DLD1 (cell line): ENCODE results near the gene SMAD1.

ENCODE experiments used
- in situ Hi-C: cut with HindIII; loops from 2 replicates; pipeline ENCODE4 v1.10.0; 2017; ENCODE audit warnings: low sequenced_read_pairs

The SMAD1 gene

DNA sequence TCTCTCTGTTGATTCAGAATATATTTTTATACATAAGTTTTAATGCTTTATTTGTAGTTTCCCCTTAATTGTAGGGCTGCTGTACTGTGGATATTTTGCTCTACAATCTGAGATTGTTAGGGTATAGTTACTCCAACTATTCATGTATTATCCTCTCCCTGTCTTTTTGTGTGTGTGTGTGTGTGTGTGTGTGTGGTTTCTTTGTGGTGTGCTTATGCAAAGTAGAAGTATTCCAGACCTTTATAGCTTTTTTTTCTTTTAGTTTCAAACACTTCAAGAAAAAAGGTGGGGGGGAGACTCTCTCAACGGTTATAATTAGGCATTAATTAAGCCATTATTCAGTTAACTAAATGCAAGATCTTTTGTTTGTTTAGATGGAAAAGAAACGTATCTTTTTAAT is 6.7 kb downstream of the SMAD1 start:
- in situ Hi-C loops = no loop called here

DNA sequence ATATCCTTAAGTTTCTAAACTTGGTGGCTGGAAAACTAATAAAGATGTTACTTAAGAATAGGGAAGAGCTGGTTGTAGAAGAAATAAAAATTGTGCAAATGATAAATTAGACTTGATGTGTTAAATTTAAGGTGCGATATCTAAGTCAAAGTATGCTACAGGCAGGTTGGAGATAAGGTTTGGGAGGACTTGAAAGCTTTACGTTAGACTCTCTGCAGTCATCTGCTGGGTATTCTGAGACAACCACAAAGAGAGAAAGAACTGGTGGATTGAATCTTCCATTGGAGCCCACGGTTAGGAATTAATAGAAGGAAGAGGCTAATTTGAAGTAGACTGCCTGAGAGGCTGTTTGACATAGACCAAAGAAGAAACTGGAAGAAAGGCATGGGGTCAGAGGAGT is 7.9 kb downstream of the SMAD1 start:
- in situ Hi-C loops = no loop called here

DNA sequence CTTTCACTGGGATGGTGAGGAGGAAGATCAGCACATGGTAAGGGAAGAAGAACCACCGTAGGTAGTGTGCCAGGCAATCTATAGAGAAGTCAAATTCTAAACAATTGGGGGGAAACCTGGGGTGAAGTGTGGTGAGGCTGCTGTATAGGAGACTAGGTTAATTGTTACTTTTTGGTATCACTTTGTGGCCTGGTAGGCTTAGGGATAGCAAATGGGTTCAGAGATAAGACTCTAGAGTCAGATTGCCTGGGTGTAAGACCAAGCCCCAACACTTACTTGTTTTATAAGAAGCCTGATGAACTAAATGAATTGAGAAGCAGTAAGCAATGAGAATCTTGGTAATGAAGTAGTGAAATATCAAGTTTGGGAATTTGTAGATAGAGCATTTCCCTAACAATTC is 8.7 kb downstream of the SMAD1 start:
- in situ Hi-C loops = no loop called here

DNA sequence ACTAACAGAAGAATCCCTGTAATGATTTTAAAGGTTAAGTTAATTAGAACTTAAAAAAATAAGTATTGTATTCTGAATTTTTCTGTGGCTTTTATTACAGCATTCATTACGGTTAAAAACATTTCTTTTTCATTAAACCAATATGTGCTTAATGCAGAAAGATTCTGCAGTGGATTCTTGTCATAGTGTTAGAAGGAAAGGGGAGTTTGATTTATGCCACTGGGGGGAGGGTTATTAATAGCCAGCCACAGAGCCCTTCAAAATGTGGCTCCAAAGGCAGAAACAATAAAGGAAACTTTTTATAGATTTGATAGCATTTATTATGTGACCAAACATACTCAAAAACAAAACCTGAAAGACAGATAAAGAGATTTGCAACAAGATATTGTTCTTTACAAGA is 9.1 kb downstream of the SMAD1 start:
- in situ Hi-C loops = no loop called here

DNA sequence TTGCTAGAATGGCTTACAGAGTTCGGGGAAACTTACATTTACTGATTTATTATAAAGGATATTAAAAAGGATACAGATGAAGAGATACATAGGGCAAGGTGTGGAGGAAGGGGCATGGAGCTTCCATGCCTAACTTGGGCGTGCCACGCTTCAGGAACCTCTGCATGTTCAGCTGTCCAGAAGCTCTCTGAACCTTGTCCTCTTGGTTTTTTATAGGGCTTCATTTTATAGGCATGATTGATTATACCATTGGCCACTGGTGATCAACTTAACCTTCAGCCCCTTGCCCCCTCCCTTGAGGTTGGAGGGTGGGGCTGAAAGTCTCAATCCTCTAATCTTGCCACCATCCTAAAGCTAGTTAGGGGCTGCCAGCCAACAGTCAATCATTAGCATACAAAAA is 10.7 kb downstream of the SMAD1 start:
- in situ Hi-C loops = no loop called here

DNA sequence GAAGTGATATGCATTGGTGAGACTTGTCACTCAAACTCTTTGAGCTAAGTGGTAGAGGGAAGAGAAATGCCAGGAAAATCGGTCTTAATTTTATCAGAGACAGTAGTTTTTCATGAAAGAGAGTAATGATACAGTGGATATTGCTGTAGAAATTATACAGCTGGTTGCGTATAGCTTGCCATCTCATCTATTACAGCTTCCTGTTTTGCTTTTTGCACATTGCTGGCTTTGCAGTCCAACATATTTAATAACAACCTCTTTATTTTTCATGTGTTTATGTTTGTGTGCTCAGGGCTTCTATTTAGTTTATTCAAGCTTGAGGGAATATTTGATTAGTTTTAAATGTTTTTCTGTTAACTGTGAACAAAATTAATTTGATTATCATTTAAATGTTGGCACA is 11.5 kb downstream of the SMAD1 start:
- in situ Hi-C loops = no loop called here

DNA sequence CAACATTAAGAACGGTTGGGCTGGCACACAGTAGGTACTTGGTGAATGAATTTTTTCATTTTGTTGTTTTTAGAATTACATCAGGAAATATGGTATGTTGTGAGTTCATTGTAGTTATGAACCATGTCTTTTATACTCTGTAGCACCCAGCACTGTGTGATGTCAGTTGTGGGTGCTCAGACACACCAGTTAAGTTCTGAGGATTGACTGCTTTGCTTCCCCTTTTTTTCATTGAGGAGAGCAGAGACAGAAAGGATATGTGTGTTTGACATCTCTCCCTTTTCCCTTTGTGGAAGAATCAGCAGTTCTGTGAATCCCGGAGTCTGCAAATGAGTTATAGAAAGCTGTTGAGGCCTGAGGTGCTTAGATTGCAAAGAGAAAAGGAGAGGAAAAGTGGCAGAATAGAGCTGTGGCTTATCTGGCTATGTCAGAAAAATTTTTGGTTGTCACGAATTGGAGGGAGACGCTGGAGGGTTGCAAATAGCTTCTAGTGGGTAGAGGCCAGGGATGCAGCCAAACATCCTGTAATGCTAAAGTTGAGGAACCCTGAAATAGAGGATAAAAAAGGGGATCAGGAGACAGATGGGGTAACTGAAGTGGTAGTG is 13.1 kb downstream of the SMAD1 start:
- in situ Hi-C loops = no loop called here

DNA sequence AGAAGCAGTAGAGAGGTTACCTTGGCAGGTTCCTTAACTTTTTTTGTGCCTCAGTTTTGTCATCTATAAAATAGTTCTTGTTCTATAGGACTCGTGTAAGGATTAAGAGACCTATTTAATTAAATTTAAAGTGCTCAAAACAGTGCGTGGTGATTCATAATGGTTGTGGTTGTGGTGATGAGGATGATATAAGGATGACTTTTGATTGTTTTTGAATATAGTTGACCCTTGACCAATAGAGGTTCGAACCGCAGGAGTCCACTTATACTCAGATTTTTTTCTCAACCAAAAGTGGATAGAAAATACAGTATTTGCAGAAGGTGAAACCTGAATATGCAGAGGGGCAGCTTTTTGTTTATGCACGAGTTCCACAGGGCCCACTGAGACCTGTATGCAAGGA is 14.6 kb downstream of the SMAD1 start:
- in situ Hi-C loops = no loop called here

DNA sequence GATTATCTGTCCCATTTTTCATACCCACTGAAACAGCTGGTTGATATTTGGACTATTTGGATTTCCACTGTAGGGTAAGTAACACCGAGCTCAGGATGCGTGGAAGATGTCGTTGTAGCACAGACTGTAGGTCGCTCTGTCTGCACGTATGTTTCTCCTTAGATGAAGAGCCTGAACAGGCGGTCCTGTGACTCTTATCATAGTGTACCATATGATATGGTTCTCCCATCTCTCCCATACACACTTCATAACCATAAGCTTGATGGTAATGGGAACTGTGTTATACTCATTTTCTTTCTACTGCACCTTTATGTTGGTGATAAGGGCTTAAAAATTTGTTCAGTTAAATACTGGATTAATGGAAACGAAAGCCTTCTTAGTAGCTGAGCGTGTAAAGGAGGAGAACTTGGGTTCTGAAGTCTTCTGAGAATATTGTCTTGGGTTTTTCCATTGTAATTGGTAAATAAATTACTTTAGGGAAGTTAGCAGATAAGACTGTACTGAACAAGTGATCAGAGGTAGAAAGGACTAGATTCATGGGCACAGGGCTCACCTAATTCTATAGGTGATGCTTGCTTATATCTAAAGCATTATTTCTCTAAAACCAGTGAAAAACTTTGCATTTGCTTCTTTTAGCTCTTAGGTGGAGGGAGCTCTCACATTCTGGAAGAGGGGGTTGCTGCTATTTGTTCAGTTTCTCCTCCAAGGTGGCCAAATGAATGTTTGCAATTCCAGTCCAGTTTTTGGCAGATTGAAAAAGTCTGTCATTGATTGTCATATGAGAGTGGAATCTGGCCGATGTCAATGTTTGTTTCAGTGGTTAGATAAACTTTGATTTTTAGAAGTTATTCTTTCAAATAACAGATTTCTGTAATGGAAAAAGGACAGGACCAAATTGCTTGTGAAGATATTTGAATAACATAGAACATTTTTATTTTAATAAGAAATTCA is 15.8 kb downstream of the SMAD1 start:
- in situ Hi-C loops = no loop called here

DNA sequence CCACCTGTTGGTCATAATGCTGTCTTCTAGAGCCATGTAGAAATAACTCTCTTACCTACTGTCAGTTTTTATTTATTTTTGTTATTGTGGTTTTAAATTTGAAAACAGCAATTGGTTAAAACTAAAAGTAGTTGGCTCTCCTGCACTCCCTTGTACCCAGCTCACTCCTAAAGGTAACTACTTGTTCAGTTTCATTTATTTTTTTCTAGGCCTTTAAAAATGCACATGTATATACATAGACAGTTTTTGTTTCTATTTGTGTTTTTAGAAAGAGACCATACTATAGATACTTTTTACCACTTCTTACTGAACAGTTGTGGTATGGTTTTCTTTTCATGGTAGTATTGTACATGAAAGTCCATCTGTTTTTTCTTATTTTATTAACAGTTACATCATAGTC is 16.8 kb downstream of the SMAD1 start:
- in situ Hi-C loops = no loop called here

DNA sequence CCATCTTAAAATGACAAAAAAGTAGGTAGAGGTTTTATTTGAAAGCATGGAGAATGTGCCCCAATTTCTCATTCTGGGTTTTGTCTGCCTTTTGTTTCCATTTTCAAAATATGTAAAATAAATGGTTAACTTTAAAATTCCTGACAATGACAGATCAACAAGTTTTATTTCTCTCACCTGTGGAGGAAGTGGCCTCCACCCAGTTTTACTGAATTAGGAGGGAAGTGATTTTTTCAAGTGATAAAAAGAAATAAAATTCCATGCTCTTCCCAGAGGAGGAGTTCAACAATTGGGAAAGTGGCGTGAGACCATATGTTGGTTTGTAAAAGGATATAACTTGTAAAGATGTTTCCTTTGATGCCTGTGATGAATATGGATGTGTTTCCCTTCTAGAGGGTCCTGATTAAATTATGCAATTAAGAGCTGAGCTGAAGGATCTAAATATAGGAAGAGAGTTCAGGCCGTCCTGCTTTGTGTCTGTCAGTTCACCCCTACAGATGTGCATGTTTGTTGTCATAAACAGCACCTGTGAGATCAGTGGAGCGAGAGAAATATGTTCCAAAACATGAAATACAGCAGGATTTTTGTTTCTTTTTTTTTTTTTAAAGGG is 19.5 kb downstream of the SMAD1 start:
- in situ Hi-C loops = no loop called here

DNA sequence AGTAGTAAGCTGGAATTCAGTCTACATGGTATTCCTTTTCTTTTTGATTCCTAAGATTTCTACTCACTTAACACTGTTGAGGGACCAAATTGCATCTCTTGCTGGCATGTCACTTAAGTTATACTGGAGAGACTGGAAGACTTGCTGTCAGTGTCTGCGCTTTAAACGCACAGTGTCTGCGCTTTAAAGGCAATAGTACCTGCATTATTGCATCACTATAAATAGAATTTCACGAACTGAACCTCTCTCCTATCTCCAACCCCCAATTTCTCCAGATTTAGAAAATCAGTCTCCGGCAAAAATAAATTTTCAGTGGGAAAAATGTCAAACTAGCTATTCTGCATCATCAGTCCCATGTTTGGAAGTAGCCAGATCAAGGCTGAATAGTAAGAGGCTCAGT is 21.2 kb downstream of the SMAD1 start:
- in situ Hi-C loops = no loop called here

DNA sequence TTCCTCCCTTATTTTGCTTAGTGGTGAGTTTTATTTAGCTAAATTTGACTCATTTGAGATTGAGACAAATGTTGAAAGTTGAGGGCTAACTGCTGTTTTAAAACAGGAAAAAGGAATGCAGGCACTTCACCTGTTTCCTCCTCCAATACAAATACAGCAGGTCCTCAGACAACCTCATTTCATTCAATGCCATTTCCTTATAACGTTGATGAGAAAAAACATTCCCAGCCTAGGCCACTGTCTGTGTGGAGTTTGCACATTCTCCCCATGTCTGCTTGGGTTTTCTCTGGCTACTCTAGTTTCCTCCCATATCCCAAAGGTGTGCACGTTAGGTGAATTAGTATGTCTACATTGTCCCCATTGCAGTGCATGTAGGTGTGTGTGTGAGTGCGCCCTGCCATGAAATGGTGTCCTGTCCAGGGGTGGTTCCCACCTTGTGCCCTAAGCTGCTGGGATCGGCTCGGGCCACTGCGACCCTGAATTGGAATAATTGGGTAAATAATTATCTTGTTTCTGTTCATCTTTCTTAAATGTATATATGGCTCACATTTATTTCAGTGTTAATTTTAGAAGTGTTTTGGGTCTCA is 21.9 kb downstream of the SMAD1 start:
- in situ Hi-C loops = no loop called here

DNA sequence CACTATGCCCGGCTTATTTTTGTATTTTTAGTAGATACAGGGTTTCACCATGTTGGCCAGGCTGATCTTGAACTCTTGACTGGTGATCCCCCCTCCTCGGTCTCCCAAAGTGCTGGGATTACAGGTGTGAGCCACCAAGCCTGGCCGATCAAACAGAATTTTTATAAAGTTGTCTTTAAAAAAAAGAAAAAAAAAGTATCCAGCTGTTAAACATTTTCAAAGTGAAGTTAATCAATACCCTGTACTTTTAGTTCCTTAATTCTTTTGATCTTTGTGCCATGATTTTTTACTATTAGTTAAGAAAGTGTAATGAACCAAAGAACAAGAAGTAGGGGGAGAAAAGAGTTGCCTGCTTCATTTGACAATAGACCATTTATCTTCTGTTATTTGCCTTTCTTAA is 24.3 kb downstream of the SMAD1 start:
- in situ Hi-C loops = no loop called here

DNA sequence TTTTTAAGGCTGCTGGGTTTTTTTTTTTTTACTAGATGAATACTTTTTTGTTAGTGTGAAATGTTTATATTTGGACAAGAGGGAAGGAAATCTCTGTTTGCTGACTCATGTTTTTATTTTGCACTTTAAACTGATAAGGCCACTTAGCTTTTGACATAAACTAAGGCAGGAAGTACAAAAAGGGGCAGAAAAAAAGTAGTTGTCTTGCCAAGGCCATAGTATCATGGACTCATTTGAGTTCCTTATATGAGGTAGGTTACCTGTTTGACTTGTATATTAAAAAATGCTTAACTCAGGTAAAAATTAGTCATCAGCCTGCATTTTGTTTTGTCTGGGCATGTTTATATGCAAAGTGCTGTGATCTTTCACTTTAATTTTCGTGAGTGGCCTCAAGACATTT is 26.0 kb downstream of the SMAD1 start:
- in situ Hi-C loops = no loop called here

DNA sequence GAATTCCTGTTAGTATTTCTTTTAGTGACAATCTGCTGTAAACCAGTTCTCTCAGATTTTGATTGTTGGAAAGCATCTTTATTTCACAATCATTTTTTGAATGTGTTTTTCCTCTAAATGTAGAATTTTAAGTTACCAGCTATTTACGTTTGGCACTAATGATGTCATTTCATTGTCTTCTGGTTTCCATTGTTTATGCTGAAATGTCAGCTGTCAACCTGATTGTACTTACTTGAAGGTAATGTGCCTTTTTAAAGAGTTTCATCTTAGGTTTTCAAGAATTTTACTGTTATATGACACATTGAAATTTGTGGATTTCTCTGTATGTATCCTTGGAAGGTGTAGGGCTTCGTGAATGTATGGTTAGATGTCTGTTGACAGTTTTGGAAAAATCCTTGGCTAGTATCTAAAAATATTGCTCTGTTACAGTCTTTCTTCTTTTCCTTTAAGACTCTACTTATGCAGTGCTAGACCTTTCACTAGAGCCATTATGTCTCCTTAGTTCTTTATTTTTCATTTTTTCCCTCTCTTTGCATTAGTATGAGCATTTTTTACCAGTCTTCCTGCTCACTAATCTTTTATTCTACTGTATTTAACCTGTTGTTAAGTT is 30.4 kb downstream of the SMAD1 start:
- in situ Hi-C loops = no loop called here

DNA sequence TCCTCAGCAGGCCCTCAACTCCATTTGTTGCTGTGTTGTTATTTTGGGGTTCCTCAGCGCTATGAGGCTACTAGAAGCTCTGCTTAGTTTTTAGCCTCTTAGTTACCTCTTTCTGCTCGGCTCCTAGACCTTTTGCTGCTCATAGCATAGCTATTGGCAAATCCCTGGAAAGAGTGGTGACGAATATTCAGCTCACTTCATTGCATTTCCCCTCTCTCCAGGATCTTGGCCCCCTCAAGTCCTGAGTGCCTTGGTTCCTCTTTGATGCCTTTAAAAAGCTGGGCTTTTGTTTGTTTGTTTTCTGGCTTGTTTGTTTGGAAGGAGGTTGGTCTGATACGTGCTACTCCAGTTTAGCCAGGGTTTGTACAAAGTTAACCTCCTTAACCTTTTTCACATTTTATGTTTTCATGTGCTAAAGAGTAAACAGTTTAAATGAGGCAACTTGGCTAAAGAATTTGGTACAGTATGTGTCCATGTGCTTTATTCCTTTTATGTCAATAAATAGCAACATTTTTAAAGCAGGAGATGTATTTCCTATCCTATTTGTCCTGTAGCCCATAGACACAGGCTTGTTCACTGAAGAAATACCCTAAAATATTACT is 31.5 kb downstream of the SMAD1 start:
- in situ Hi-C loops = no loop called here

DNA sequence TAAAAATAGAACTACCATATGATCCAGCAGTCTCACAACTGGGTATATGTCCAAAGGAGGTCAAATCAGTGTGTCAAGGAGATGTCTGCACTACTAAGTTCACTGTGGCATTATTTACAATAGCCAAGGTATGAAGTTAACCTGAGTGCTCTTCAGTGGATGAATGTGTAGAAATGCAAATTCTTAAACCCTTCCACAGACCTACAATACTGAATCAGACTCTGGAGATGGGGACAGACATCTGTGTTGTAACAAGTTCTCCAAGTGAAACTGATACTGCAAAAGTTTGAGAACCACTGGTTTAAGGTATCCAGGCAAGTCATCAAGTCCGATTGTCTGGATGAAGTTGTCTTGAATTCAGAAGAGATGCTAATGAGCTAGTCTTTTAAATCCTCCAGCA is 38.5 kb downstream of the SMAD1 start:
- in situ Hi-C loops = no loop called here

DNA sequence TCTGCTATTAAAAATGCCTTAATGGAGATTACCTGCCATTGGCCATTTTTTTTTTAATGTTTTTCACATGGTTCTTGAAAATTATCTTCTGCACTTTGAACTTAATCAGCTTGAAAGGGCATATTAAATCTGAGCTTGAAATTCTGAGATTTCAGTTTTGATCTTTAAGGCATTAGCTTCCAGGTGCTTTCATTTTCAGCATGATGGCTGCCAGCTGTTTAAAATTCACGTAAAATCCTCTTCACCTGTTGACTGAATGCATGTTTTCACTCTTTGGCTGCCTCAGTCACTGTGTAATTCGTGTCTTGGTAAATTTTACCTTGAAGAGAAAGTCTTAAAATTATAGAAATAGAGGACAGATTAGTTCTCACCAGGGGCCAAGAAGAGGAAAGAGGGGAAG is 39.6 kb downstream of the SMAD1 start:
- in situ Hi-C loops = no loop called here

DNA sequence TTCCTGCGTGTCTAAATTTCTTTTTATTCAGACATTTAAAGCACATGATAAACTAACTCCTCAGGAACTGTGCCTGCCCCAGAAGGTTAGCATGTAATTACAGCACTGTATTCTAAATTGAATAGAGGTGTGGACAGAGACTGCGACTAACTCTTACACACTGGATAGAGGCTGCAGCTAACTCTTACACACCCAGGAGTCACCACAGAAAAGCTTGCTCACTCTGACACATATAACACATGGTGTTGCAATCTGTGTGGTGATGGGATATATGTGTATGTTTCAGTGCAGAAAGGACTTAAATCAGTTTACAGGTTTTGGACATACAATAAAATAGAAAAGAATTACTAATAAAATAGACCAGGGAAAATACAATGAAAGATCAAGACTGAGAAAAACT is 41.5 kb downstream of the SMAD1 start:
- in situ Hi-C loops = no loop called here

DNA sequence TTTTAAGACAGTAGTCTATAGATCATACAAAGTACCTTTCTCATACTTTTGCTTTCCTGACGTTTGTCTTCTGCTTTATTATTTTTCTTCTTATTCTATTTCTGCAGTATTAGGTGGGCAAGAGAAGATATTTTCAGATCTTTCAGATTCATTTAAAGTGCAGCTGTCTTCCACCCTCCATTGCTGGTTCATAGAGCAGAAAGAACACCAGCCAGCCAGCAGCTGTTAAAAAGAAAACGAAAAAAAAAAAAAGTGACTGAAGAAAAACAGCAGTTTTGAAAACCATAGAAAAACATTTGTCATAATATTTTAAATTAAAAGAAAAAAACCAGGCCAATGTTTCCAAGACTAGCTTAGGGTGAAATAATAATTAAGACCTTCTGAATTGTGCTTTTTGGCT is 42.9 kb downstream of the SMAD1 start:
- in situ Hi-C loops = no loop called here
